NCI-H446 treated with DMSO at 0.1 percent for 48 hours (cell line): ENCODE data around the gene STX8.
"Not testable (repeated sequence)": the region's sequence is repeated elsewhere in the genome, so short reads cannot be mapped to it uniquely, and the experiment has no call there.

Source experiments
- DNase-seq: peaks from one replicate; lab custom pipeline; 2025; lab: John Stamatoyannopoulos, UW

STX8 gene

GRCh38 chr17:9509236-9509816 lies 66.3 kb downstream of the STX8 start:
- DNase-seq: no peak

- DNase-seq: no peak
These were observed 76.6 kb downstream of the STX8 start for GRCh38 chr17:9499041-9499440.

- DNase-seq: no peak
These were observed 77.1 kb downstream of the STX8 start for GRCh38 chr17:9498490-9498889.

GRCh38 chr17:9488556-9488955 lies 87.1 kb downstream of the STX8 start:
- DNase-seq: no peak

GRCh38 chr17:9487406-9487805 lies 88.2 kb downstream of the STX8 start:
- DNase-seq: no peak

- no peak for DNase-seq
These were observed 90.8 kb downstream of the STX8 start for GRCh38 chr17:9484789-9485188.

GRCh38 chr17:9479964-9480363 lies 95.7 kb downstream of the STX8 start:
- no peak for DNase-seq

- DNase-seq: no peak
These were observed 96.7 kb downstream of the STX8 start for GRCh38 chr17:9478889-9479288.

GRCh38 chr17:9475101-9475658 lies 100.4 kb downstream of the STX8 start:
- DNase-seq: no peak

- DNase-seq: no peak
These were observed 101.9 kb downstream of the STX8 start for GRCh38 chr17:9473711-9474110.

- DNase-seq: no peak
These were observed 103.1 kb downstream of the STX8 start for GRCh38 chr17:9472541-9472940.

- no peak for DNase-seq
These were observed 103.5 kb downstream of the STX8 start for GRCh38 chr17:9472094-9472493.

GRCh38 chr17:9470171-9470570 lies 105.4 kb downstream of the STX8 start:
- no peak for DNase-seq

GRCh38 chr17:9468937-9469336 lies 106.7 kb downstream of the STX8 start:
- DNase-seq: no peak

- no peak for DNase-seq
These were observed 107.1 kb downstream of the STX8 start for GRCh38 chr17:9468532-9468931.

GRCh38 chr17:9467518-9467917 lies 108.1 kb downstream of the STX8 start:
- no peak for DNase-seq

GRCh38 chr17:9465210-9465921 lies 110.3 kb downstream of the STX8 start:
- DNase-seq: no peak

- no peak for DNase-seq
These were observed 118.6 kb downstream of the STX8 start for GRCh38 chr17:9457005-9457404.

GRCh38 chr17:9456330-9456729 lies 119.3 kb downstream of the STX8 start:
- no peak for DNase-seq

- no peak for DNase-seq
These were observed 123.7 kb downstream of the STX8 start for GRCh38 chr17:9451934-9452333.

- DNase-seq: not testable (repeated sequence)
These were observed 128.3 kb downstream of the STX8 start for GRCh38 chr17:9447298-9447697.

GRCh38 chr17:9446528-9446927 lies 129.1 kb downstream of the STX8 start:
- DNase-seq: no peak

GRCh38 chr17:9445424-9445823 lies 130.2 kb downstream of the STX8 start:
- DNase-seq: no peak

GRCh38 chr17:9444687-9445086 lies 130.9 kb downstream of the STX8 start:
- no peak for DNase-seq
